GM12878 (cell line): Measurements from ENCODE around the gene LHCGR. TPM values are rescaled to one million over a fixed set of nuclear protein-coding genes. Genes with fewer than 3 reads are reported as not detected.

Source experiments
- ATAC-seq: fragments of 200-7000 bp; cut with Tn5 transposase; 3 replicates; pipeline ENCODE4 v1.9.1; 2020; ENCODE audit warnings: mild to moderate bottlenecking, moderate library complexity
- BruUV-seq: library from RNA; stranded (reverse); fragments of 400-500 nt; replicated peaks from 2 replicates; lab custom pipeline; 2021; lab: Mats Ljungman, UMichigan
- CTCF ChIA-PET: fragments of 300-600 bp; sonication (Branson Sonifier 250); formaldehyde crosslinking; extraction: SDS; loops from one replicate; lab custom pipeline; 2021; ENCODE audit warnings: inconsistent platforms; lab: Yijun Ruan, JAX
- POLR2A ChIA-PET: fragments of 350-600 bp; formaldehyde crosslinking; extraction: SDS; loops from one replicate; lab custom pipeline; 2021; ENCODE audit warnings: inconsistent platforms; lab: Charles Lee
- RAD21 ChIA-PET: fragments of 300-600 bp; sonication (Branson Sonifier 250); formaldehyde crosslinking; loops from one replicate; lab custom pipeline; 2023; ENCODE audit warnings: antibody characterized with exemption; ENCODE audit not compliant: unreplicated experiment; lab: Charles Lee
- SMC1A ChIA-PET: fragments of 300-600 bp; sonication (Branson Sonifier 250); formaldehyde crosslinking; loops from one replicate; lab custom pipeline; 2023; ENCODE audit not compliant: unreplicated experiment, uncharacterized antibody; lab: Charles Lee
- DNase-seq: peaks from one replicate; pipeline ENCODE4 v3.0.0-alpha.2; 2011; ENCODE audit warnings: low read depth, low spot score
- FAIRE-seq: peaks from 3 replicates; lab custom pipeline; 2011; peaks lifted over from hg19 to GRCh38; lab: Jason Lieb, UNC
- H2AFZ ChIP-seq: 2 replicates; pipeline ENCODE4 v1.6.0; 2011; ENCODE audit warnings: low read depth, low read length, control low read depth; ENCODE audit not compliant: control insufficient read depth
- H3K27ac ChIP-seq: 2 replicates; pipeline ENCODE4 v1.5.1; 2011; ENCODE audit warnings: control low read depth; ENCODE audit not compliant: control insufficient read depth, insufficient read depth
- H3K27me3 ChIP-seq, 2 experiments: replicated peaks in 1 of 2; 2 replicates each; pipeline versions ENCODE4 v1.6.0 to v1.6.1; 2011; ENCODE audit warnings: low read length in 1 of 2; ENCODE audit not compliant: control insufficient read depth in 2 of 2, insufficient read depth in 2 of 2
- H3K36me3 ChIP-seq, 2 experiments: 2 replicates each; pipeline ENCODE4 v1.5.1; 2011; ENCODE audit warnings: low read length in 1 of 2; ENCODE audit not compliant: control insufficient read depth in 2 of 2, insufficient read depth in 2 of 2
- H3K4me1 ChIP-seq: 2 replicates; pipeline ENCODE4 v1.6.1; 2011; ENCODE audit warnings: mild to moderate bottlenecking, low read length, moderate library complexity, mixed read lengths; ENCODE audit not compliant: control insufficient read depth, insufficient read depth
- H3K4me2 ChIP-seq: 2 replicates; pipeline ENCODE4 v1.6.0; 2011; ENCODE audit warnings: control low read depth; ENCODE audit not compliant: control insufficient read depth, insufficient read depth
- H3K4me3 ChIP-seq: fragments of 200-600 bp; sonication (generic); 2 replicates; pipeline ENCODE4 v1.5.1; 2016
- H3K79me2 ChIP-seq: 2 replicates; pipeline ENCODE4 v1.6.0; 2011; ENCODE audit warnings: low read length; ENCODE audit not compliant: control insufficient read depth, insufficient read depth
- H3K9ac ChIP-seq: 2 replicates; pipeline ENCODE4 v1.8.0; 2011; ENCODE audit warnings: low read length, control low read depth, mixed read lengths; ENCODE audit not compliant: control insufficient read depth, insufficient read depth
- H3K9me3 ChIP-seq: replicated peaks from 3 replicates; pipeline ENCODE4 v1.5.1; 2011; ENCODE audit warnings: mild to moderate bottlenecking, low read length; ENCODE audit not compliant: control insufficient read depth, insufficient read depth
- H4K20me1 ChIP-seq: 2 replicates; pipeline ENCODE4 v1.6.0; 2011; ENCODE audit not compliant: control insufficient read depth, insufficient read depth
- BCLAF1 ChIP-seq: fragments of 450-650 bp; IDR thresholded peaks from 2 replicates; pipeline ENCODE4 v1.6.1; 2017; ENCODE audit warnings: antibody characterized with exemption, mild to moderate bottlenecking, moderate library complexity
- E2F8 ChIP-seq: fragments of 450-650 bp; IDR thresholded peaks from 2 replicates; pipeline ENCODE4 v1.6.1; 2018; ENCODE audit warnings: mild to moderate bottlenecking, low read depth, moderate library complexity; ENCODE audit not compliant: partially characterized antibody
- KLF5 ChIP-seq: fragments of 450-650 bp; IDR thresholded peaks from 2 replicates; pipeline ENCODE4 v1.6.1; 2014; ENCODE audit warnings: mild to moderate bottlenecking; ENCODE audit not compliant: partially characterized antibody
- YY1 ChIP-seq: IDR thresholded peaks from 2 replicates; pipeline ENCODE4 v1.6.1; 2011; ENCODE audit warnings: low read depth, mild to moderate bottlenecking, low read length
- WGBS: methylation state at CpG from one replicate; pipeline ENCODE4 v1.1.6; 2016; ENCODE audit warnings: low lambda C conversion rate; ENCODE audit not compliant: insufficient replicate concordance, insufficient coverage; ENCODE audit errors: missing lambda C conversion rate; 5-methylcytosine and 5-hydroxymethylcytosine counted together
- in situ Hi-C: fragments of 300-500 bp; cut with MboI; formaldehyde crosslinking; loops from 9 replicates; pipeline ENCODE4 v1.14.3; 2018; ENCODE audit warnings: mixed read lengths
- intact Hi-C: fragments of 100-400 bp; cut with micrococcal nuclease; formaldehyde crosslinking; loops from one replicate; pipeline ENCODE4 v1.14.2; 2022; ENCODE audit not compliant: unreplicated experiment
- polyA plus RNA-seq, 11 experiments: library from polyadenylated mRNA; depleted of rRNA in 4 of 11; unstranded in 6 of 11; stranded (reverse) in 5 of 11; fragments of >200 nt; fragmentation: Nextera tagmentation in 4 of 11; fragmentation: Illumina TruSeq in 1 of 11; extraction: Ambion mirVana in 4 of 11; extraction: Trizol in 1 of 11; gene quantifications; 1 replicate in 1 of 11; 2 replicates in 10 of 11; pipeline versions ENCODE4 v1.2.1 to v1.2.3, GENCODE V29; 2011 to 2016; ENCODE audit warnings: inconsistent platforms in 2 of 11, missing spikeins in 2 of 11, low read depth in 1 of 11
- total RNA-seq, 4 experiments: library from RNA; depleted of rRNA in 3 of 4; stranded (reverse); fragments of >200 nt in 3 of 4; fragmentation: Illumina TruSeq in 1 of 4; extraction: Trizol in 1 of 4; gene quantifications; 2 replicates each; pipeline versions ENCODE4 v1.2.1 to v1.2.3, GENCODE V29; 2013 to 2021

LHCGR gene
- total and polyA plus RNA-seq, 10 of the 15 experiments (the other 5 are each of a cell fraction or from before 2014, with no cell fraction given): 0.02 to 1.9 (median 0.13) TPM; not detected in 5

- no peak overlapping the region for H2AFZ ChIP-seq
- TF ChIP-seq E2F8 (no peak), YY1 (no peak), BCLAF1 (no peak), KLF5 (no peak)
- TF ChIP-seq, all 136 proteins: peak for 0
- ChIA-PET RAD21 (no interaction called here), SMC1A (no interaction called here), POLR2A (no interaction called here), CTCF (interaction anchor here (0.7 kb wide), 1 partner anchor 9 kb away, joined by 3 read pairs; no protein-coding TSS in a partner anchor)
- no peak for FAIRE-seq
- Histone ChIP-seq H3K36me3 (no peaks in the 10 kb centered on the region), H3K79me2 (no peaks in the 10 kb centered on the region), H3K4me1 (no peaks in the 10 kb centered on the region), H3K9me3 (no peaks in the 10 kb centered on the region), H3K27me3 (no peaks in the 10 kb centered on the region; a peak in 1 of 4 replicates), H3K9ac (no peak overlapping the region), H3K4me3 (no peak overlapping the region), H4K20me1 (no peaks in the 10 kb centered on the region), H3K4me2 (no peak overlapping the region), H3K27ac (no peak overlapping the region)
- intact Hi-C loops (no loop called here), in situ Hi-C loops (no loop called here)
- WGBS: 18% methylated on average over 8 of the region's 8 CpGs
- no TSS peak for BruUV-seq
- no peak for DNase-seq
- no peak for ATAC-seq
These were observed 11.8 kb upstream of the LHCGR start for GRCh38 chr2:48767330-48767729.
